NB4 (cell line): ENCODE results near the gene LRRC39.

Experiments
- MAX ChIP-seq: IDR thresholded peaks from 2 replicates; pipeline ENCODE4 v1.6.1; 2011; ENCODE audit warnings: low read depth, low read length
- POLR2A ChIP-seq: IDR thresholded peaks from 2 replicates; pipeline ENCODE4 v1.6.1; 2011; ENCODE audit warnings: mild to moderate bottlenecking; ENCODE audit not compliant: insufficient read length; ENCODE audit errors: extremely low read depth
- TF ChIP-seq, protein P1 (sequence below): IDR thresholded peaks from one replicate; pipeline ENCODE4 v1.5.1; 2012; ENCODE audit warnings: low read depth, low read length

GRCh38 chr1:100187912-100188311, 9.9 kb upstream of the LRRC39 start:
- TF ChIP-seq, protein P1, sequence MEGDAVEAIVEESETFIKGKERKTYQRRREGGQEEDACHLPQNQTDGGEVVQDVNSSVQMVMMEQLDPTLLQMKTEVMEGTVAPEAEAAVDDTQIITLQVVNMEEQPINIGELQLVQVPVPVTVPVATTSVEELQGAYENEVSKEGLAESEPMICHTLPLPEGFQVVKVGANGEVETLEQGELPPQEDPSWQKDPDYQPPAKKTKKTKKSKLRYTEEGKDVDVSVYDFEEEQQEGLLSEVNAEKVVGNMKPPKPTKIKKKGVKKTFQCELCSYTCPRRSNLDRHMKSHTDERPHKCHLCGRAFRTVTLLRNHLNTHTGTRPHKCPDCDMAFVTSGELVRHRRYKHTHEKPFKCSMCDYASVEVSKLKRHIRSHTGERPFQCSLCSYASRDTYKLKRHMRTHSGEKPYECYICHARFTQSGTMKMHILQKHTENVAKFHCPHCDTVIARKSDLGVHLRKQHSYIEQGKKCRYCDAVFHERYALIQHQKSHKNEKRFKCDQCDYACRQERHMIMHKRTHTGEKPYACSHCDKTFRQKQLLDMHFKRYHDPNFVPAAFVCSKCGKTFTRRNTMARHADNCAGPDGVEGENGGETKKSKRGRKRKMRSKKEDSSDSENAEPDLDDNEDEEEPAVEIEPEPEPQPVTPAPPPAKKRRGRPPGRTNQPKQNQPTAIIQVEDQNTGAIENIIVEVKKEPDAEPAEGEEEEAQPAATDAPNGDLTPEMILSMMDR = no peak
- TF ChIP-seq POLR2A = no peak
- no peak for TF ChIP-seq MAX
